Loucy (cell line): Measurements from ENCODE around the gene MSANTD2.

ENCODE experiments used
- H2AFZ ChIP-seq: fragments of 200-600 bp; sonication (generic); 2 replicates; pipeline ENCODE4 v1.6.0; 2016; ENCODE audit warnings: antibody characterized with exemption, mild to moderate bottlenecking, low read length, moderate library complexity
- H3F3A ChIP-seq: fragments of 200-600 bp; 2 replicates; pipeline ENCODE4 v1.6.0; 2016; ENCODE audit warnings: antibody characterized with exemption, low read depth, mild to moderate bottlenecking
- H3K27me3 ChIP-seq: fragments of 200-600 bp; sonication (generic); 2 replicates; pipeline ENCODE4 v1.6.1; 2014; ENCODE audit warnings: low read length, mild to moderate bottlenecking; ENCODE audit not compliant: insufficient read depth, poor library complexity, severe bottlenecking
- H3K36me3 ChIP-seq: fragments of 200-600 bp; sonication (generic); 2 replicates; pipeline ENCODE4 v1.6.1; 2016; ENCODE audit warnings: low read length; ENCODE audit not compliant: insufficient read depth
- H3K4me1 ChIP-seq: fragments of 200-600 bp; sonication (generic); 2 replicates; pipeline ENCODE4 v1.5.1; 2014; ENCODE audit warnings: low read length, mild to moderate bottlenecking; ENCODE audit not compliant: insufficient read depth, poor library complexity, severe bottlenecking
- H3K4me2 ChIP-seq: fragments of 200-600 bp; sonication (generic); 2 replicates; pipeline ENCODE4 v1.6.0; 2014; ENCODE audit warnings: antibody characterized with exemption, low read length, low read depth, mild to moderate bottlenecking; ENCODE audit not compliant: poor library complexity, severe bottlenecking
- H3K4me3 ChIP-seq: fragments of 200-600 bp; sonication (generic); 2 replicates; pipeline ENCODE4 v1.5.1; 2014; ENCODE audit warnings: low read length, mild to moderate bottlenecking, mixed read lengths; ENCODE audit not compliant: poor library complexity, severe bottlenecking
- H3K79me2 ChIP-seq: fragments of 200-600 bp; sonication (generic); 2 replicates; pipeline ENCODE4 v1.6.1; 2014; ENCODE audit warnings: low read length; ENCODE audit not compliant: insufficient read depth
- H3K9ac ChIP-seq: fragments of 200-600 bp; sonication (generic); 2 replicates; pipeline ENCODE4 v1.6.0; 2014; ENCODE audit warnings: mild to moderate bottlenecking, low read depth, low read length, moderate library complexity; ENCODE audit not compliant: poor library complexity, severe bottlenecking
- H3K9me2 ChIP-seq: fragments of 200-600 bp; sonication (generic); replicated peaks from 2 replicates; pipeline ENCODE4 v1.6.1; 2016; ENCODE audit warnings: low read depth, low read length, mixed read lengths
- H3K9me3 ChIP-seq: fragments of 200-600 bp; sonication (generic); 2 replicates; pipeline ENCODE4 v1.6.1; 2014; ENCODE audit warnings: mild to moderate bottlenecking, antibody characterized with exemption, low read length, low read depth; ENCODE audit not compliant: insufficient read depth
- H4K20me1 ChIP-seq: fragments of 200-600 bp; sonication (generic); 2 replicates; pipeline ENCODE4 v1.6.0; 2014; ENCODE audit warnings: antibody characterized with exemption, low read length, mild to moderate bottlenecking; ENCODE audit not compliant: insufficient read depth, poor library complexity, severe bottlenecking
- CTCF ChIP-seq: fragments of 200-600 bp; sonication (generic); conservative IDR thresholded peaks from 2 replicates; pipeline ENCODE4 v1.5.1; 2014; ENCODE audit warnings: mild to moderate bottlenecking, antibody characterized with exemption, low read length
- EZH2phosphoT487 ChIP-seq: fragments of 200-600 bp; IDR thresholded peaks from 2 replicates; pipeline ENCODE4 v1.6.1; 2018; ENCODE audit warnings: antibody characterized with exemption, mild to moderate bottlenecking, moderate library complexity, borderline replicate concordance

The MSANTD2 gene

GRCh38 chr11:124760806-124761205 lies 39.4 kb downstream of the MSANTD2 start:
- Histone ChIP-seq H3F3A (no peaks in the 10 kb centered on the region), H3K9ac (no peak overlapping the region), H3K27me3 (no peaks in the 10 kb centered on the region), H4K20me1 (no peaks in the 10 kb centered on the region), H3K4me2 (no peak overlapping the region), H3K4me3 (no peak overlapping the region), H3K9me3 (no peaks in the 10 kb centered on the region), H3K36me3 (no peaks in the 10 kb centered on the region), H3K9me2 (no peaks in the 10 kb centered on the region), H3K4me1 (no peaks in the 10 kb centered on the region), H2AFZ (no peak overlapping the region), H3K79me2 (no peaks in the 10 kb centered on the region)
- TF ChIP-seq CTCF (no peak), EZH2phosphoT487 (no peak)

DNA sequence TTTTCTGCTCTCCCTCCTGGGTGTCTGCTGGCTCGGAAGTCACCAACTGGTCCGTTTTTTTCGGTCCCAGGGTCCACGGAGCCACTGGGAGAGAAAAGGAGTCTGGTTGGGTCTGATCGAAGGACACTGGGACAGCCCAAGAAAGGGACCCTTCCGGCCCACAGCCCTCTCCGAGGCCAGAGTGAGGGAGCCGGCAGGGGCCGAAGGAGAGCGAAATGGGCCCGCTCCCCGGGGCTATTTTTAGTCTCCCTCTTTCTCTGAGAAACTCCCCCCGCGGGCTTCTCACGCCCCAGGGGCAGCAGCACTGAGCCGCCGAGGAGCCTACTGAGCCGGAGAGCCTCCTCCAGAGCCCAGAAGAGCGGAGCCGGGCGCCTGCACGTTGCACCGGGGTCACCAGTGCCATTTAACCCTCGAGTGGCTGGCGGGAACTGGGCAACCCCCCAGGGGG lies 40.0 kb downstream of the MSANTD2 start:
- H3K79me2 ChIP-seq, result no peaks in the 10 kb centered on the region
- no peak overlapping the region for H3K9ac ChIP-seq
- H3K4me2 ChIP-seq, result no peak overlapping the region
- TF ChIP-seq CTCF (no peak), EZH2phosphoT487 (no peak)
- H3K4me3 ChIP-seq, result no peak overlapping the region
- H3K9me3 ChIP-seq, result no peaks in the 10 kb centered on the region
- H3F3A ChIP-seq, result no peaks in the 10 kb centered on the region
- no peaks in the 10 kb centered on the region for H3K4me1 ChIP-seq
- H2AFZ ChIP-seq, result no peak overlapping the region
- H3K9me2 ChIP-seq, result no peaks in the 10 kb centered on the region
- no peaks in the 10 kb centered on the region for H3K36me3 ChIP-seq
- no peaks in the 10 kb centered on the region for H3K27me3 ChIP-seq
- H4K20me1 ChIP-seq, result no peaks in the 10 kb centered on the region

DNA sequence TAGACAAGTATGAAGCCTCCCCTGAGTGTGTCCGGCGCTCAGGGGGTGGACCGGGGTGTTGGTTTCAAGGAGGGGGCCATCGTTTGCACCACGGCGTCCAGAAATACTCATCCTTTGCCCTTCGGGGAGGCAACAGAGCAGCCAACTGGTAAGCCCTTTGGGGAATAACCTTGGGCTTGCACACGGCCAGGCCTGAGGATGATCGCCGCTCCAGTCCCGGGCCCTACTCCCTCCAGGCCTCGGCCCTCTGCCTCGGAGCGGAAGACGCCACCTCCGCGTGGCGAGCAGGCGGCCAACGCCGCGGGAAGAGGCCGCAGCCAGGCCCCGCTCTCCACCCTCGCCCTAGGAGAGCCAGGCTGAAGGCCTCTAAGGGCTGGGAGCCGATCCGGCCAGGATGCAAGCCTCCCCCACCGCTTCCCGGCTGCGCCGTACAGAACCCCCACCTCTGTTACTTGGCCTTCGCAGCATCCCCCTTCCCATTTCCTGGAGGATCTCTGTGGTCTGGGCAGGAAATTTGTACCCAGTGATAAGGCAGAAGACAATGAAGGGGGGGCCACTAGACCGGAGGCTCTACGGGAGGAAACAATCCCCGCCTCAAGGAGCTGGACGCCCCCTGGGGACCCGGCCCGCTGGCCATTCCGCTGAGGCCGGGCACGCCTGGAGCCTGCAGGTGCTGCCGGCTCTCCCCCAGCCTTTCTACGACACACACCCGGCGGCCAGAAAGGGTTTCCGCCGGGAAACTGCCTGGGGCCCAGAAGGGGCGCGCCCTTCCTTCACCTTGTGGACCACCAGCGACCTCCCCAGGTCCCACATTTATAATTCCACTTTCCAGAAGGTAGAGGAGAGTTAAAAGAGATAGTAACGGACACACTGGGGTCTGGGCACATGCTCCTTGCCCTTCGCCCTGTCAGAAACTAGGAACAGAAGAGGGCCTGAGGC lies 40.7 kb downstream of the MSANTD2 start:
- TF ChIP-seq CTCF (no peak), EZH2phosphoT487 (no peak)
- Histone ChIP-seq H3K4me2 (no peak overlapping the region), H3K4me3 (no peak overlapping the region)

More for the DNA sequence above, 40.7 kb downstream of the MSANTD2 start:
- Histone ChIP-seq H3K9ac (no peak overlapping the region), H3K4me1 (no peaks in the 10 kb centered on the region), H4K20me1 (no peaks in the 10 kb centered on the region), H2AFZ (no peak overlapping the region), H3K27me3 (no peaks in the 10 kb centered on the region), H3F3A (no peaks in the 10 kb centered on the region), H3K36me3 (no peaks in the 10 kb centered on the region), H3K9me2 (no peaks in the 10 kb centered on the region), H3K9me3 (no peaks in the 10 kb centered on the region), H3K79me2 (no peaks in the 10 kb centered on the region)
